ENCODE measurements around the gene WDR43.

DNA sequence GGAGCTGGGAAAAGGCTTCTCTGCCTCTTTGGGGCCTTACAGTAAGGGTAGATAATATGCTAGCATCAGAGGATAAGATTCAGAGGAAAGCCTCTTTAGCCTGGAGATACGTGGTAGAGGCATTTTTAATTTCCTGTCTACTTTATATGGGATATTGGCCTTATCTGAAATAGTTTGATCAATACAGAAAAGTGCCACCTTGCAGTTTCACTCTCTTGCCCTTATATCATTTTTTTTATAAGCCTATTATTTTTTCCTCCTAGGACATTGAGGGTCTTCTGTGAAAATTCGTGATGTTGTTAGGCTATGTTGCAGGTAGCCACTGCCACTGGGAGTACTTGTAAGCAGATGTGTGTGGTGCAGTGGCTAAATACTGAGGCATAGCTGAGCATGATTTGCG is 46.5 kb downstream of the WDR43 start:
- TF ChIP-seq, protein P1, sequence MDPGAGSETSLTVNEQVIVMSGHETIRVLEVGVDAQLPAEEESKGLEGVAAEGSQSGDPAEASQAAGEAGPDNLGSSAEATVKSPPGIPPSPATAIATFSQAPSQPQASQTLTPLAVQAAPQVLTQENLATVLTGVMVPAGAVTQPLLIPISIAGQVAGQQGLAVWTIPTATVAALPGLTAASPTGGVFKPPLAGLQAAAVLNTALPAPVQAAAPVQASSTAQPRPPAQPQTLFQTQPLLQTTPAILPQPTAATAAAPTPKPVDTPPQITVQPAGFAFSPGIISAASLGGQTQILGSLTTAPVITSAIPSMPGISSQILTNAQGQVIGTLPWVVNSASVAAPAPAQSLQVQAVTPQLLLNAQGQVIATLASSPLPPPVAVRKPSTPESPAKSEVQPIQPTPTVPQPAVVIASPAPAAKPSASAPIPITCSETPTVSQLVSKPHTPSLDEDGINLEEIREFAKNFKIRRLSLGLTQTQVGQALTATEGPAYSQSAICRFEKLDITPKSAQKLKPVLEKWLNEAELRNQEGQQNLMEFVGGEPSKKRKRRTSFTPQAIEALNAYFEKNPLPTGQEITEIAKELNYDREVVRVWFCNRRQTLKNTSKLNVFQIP (CRISPR knock-in tag; IDR thresholded peaks at IDR 0.05; ENCODE audit: borderline replicate concordance, low read depth): no peak
- TF ChIP-seq RARB (CRISPR knock-in tag; IDR thresholded peaks at IDR 0.05): no peak
- no peak for TF ChIP-seq TCF4 (CRISPR knock-in tag; IDR thresholded peaks at IDR 0.05; ENCODE audit: borderline replicate concordance)

Data from SK-N-SH treated with all-trans-retinoic acid at 6 μM for 48 hours (cell line).